Measurements from ENCODE around the gene LIG3. TPM values are rescaled to one million over a fixed set of nuclear protein-coding genes. Genes with fewer than 3 reads are reported as not detected.
"Not testable (repeated sequence)": the region's sequence is repeated elsewhere in the genome, so short reads cannot be mapped to it uniquely, and the experiment has no call there.

LIG3 gene
- total and polyA plus RNA-seq, 7 experiments from 2014 or later, result 14.4 to 60.3 (median 50.7) TPM

- intact Hi-C loops (cut with micrococcal nuclease), result loop anchor here in 1 of 2 donors (5.0 kb wide), 1 partner anchor 574 kb away; no protein-coding TSS in a partner anchor
- POLR2A ChIA-PET, result interaction anchor here (0.6 to 3.8 kb wide), 5 partner anchors 14 to 93 kb away, joined by 3 to 20 read pairs (median 5); partner anchors contain the start of gene LIG3
- Mint-ChIP-seq H3K36me3 (peaks cover 0 to 45% (median 13%) of the 10 kb centered on the region in 5 donors), H3K27me3 (no peaks in the 10 kb centered on the region), H3K4me3 (no peak overlapping the region), H3K9me3 (no peaks in the 10 kb centered on the region), H3K4me1 (peaks cover 5 to 16% (median 6%) of the 10 kb centered on the region in 7 donors), H3K27ac (peak overlapping the region in 2 of 9 donors; percentile 18 to 24)
- Histone ChIP-seq H3K36me3 (ENCODE audit: control insufficient read depth in 2 of 3, insufficient read depth in 3 of 3, low read length in 3 of 3) (peaks cover 4 to 76% (median 20%) of the 10 kb centered on the region in 3 experiments), H3K4me3 (ENCODE audit: low read length) (no peak overlapping the region), H3K27me3 (ENCODE audit: control insufficient read depth in 2 of 2, insufficient read depth in 2 of 2, low read length in 2 of 2) (no peaks in the 10 kb centered on the region), H3K9me3 (ENCODE audit: control insufficient read depth in 2 of 3, low read length in 3 of 3) (no peaks in the 10 kb centered on the region), H3K4me1 (ENCODE audit: control insufficient read depth in 2 of 2, insufficient read depth in 2 of 2, low read length in 2 of 2) (no peaks in the 10 kb centered on the region), H3K27ac (ENCODE audit: low read depth, low read length) (no peak overlapping the region)
- CTCF ChIA-PET, result interaction anchor here (0.9 to 6.0 kb wide), 6 partner anchors 8 to 123 kb away, joined by 3 to 58 read pairs (median 6); partner anchors contain the start of genes FNDC8, RAD51D and RFFL
- ATAC-seq (no peak), DNase-seq (no peak)
These were observed 16.3 kb downstream of the LIG3 start for GRCh38 chr17:34996422-34997285.

GRCh38 chr17:34997355-34997862 is 17.1 kb downstream of the LIG3 start:
- Mint-ChIP-seq H3K27me3 (no peaks in the 10 kb centered on the region), H3K27ac (peak overlapping the region in 3 of 9 donors; percentile 5 to 18 (median 14)), H3K4me1 (peaks cover 5 to 16% (median 6%) of the 10 kb centered on the region in 7 donors), H3K9me3 (no peaks in the 10 kb centered on the region), H3K4me3 (no peak overlapping the region), H3K36me3 (peaks cover 0 to 42% (median 13%) of the 10 kb centered on the region in 5 donors)
- peak in 1 of 9 donors; percentile 9 for DNase-seq
- Histone ChIP-seq H3K4me3 (ENCODE audit: low read length) (no peak overlapping the region), H3K27ac (ENCODE audit: low read depth, low read length) (no peak overlapping the region), H3K9me3 (ENCODE audit: control insufficient read depth in 2 of 3, low read length in 3 of 3) (no peaks in the 10 kb centered on the region), H3K36me3 (ENCODE audit: control insufficient read depth in 2 of 3, insufficient read depth in 3 of 3, low read length in 3 of 3) (peaks cover 0 to 76% (median 17%) of the 10 kb centered on the region in 3 experiments), H3K27me3 (ENCODE audit: control insufficient read depth in 2 of 2, insufficient read depth in 2 of 2, low read length in 2 of 2) (no peaks in the 10 kb centered on the region), H3K4me1 (ENCODE audit: control insufficient read depth in 2 of 2, insufficient read depth in 2 of 2, low read length in 2 of 2) (no peaks in the 10 kb centered on the region)
- POLR2A ChIA-PET, result interaction anchor here (2.3 to 3.8 kb wide), 5 partner anchors 15 to 123 kb away, joined by 5 to 21 read pairs (median 13); partner anchors contain the start of genes FNDC8, LIG3 and RAD51D
- CTCF ChIA-PET, result interaction anchor here (0.7 to 6.0 kb wide), 9 partner anchors 8 to 122 kb away, joined by 3 to 58 read pairs (median 4); partner anchors contain the start of genes FNDC8, RAD51D and RFFL
- no peak for ATAC-seq
- intact Hi-C loops (cut with micrococcal nuclease), result loop anchor here in 1 of 2 donors (5.0 kb wide), 1 partner anchor 575 kb away; no protein-coding TSS in a partner anchor

- H3K27me3 ChIP-seq (ENCODE audit: control insufficient read depth in 2 of 2, insufficient read depth in 2 of 2, low read length in 2 of 2), result no peaks in the 10 kb centered on the region
- H3K4me1 Mint-ChIP-seq, result peaks cover 5 to 10% (median 6%) of the 10 kb centered on the region in 7 donors
- H3K4me1 ChIP-seq (ENCODE audit: control insufficient read depth in 2 of 2, insufficient read depth in 2 of 2, low read length in 2 of 2), result no peaks in the 10 kb centered on the region
- no peak overlapping the region for H3K27ac ChIP-seq (ENCODE audit: low read depth, low read length)
- H3K4me3 Mint-ChIP-seq, result no peak overlapping the region
- POLR2A ChIA-PET, result interaction anchor here (1.0 to 3.8 kb wide), 7 partner anchors 16 to 122 kb away, joined by 4 to 21 read pairs (median 12); partner anchors contain the start of genes FNDC8, LIG3 and RAD51D
- H3K27ac Mint-ChIP-seq, result peak overlapping the region; percentile 60 to 89 (median 82)
- no peaks in the 10 kb centered on the region for H3K27me3 Mint-ChIP-seq
- peak; percentile 62 to 82 (median 76) for DNase-seq
- peaks cover 0 to 76% (median 16%) of the 10 kb centered on the region in 3 experiments for H3K36me3 ChIP-seq (ENCODE audit: control insufficient read depth in 2 of 3, insufficient read depth in 3 of 3, low read length in 3 of 3)
- intact Hi-C loops (cut with micrococcal nuclease), result loop anchor here (1.0 to 5.0 kb wide), 7 partner anchors 18 to 749 kb away; partner anchors contain the start of genes RAD51D (in 2 of the 2), RFFL (in 2 of the 2) and LIG3 (in 1 of the 2)
- no peak overlapping the region for H3K4me3 ChIP-seq (ENCODE audit: low read length)
- peak; percentile 96 for ATAC-seq
- peaks cover 0 to 42% (median 7%) of the 10 kb centered on the region in 5 donors for H3K36me3 Mint-ChIP-seq
- no peaks in the 10 kb centered on the region for H3K9me3 ChIP-seq (ENCODE audit: control insufficient read depth in 2 of 3, low read length in 3 of 3)
- CTCF ChIA-PET, result interaction anchor here (0.7 to 6.0 kb wide), 10 partner anchors 9 to 122 kb away, joined by 3 to 58 read pairs (median 4); partner anchors contain the start of genes FNDC8, RAD51D and RFFL
- H3K9me3 Mint-ChIP-seq, result no peaks in the 10 kb centered on the region
These were observed 17.9 kb downstream of the LIG3 start for GRCh38 chr17:34998205-34998604.

GRCh38 chr17:34999456-34999855 is 19.1 kb downstream of the LIG3 start:
- ATAC-seq (no peak), DNase-seq (no peak)
- Mint-ChIP-seq H3K9me3 (no peaks in the 10 kb centered on the region), H3K4me3 (no peak overlapping the region), H3K4me1 (peaks cover 5 to 9% (median 6%) of the 10 kb centered on the region in 7 donors), H3K27me3 (no peaks in the 10 kb centered on the region), H3K36me3 (peaks cover 0 to 41% (median 7%) of the 10 kb centered on the region in 5 donors), H3K27ac (peak overlapping the region in 2 of 9 donors; percentile 6 to 34)
- H3K4me3 ChIP-seq (ENCODE audit: low read length), result no peak overlapping the region
- CTCF ChIA-PET, result interaction anchor here (0.6 to 6.0 kb wide), 10 partner anchors 9 to 120 kb away, joined by 3 to 58 read pairs (median 6); partner anchors contain the start of genes FNDC8, RAD51D and RFFL
- H3K4me1 ChIP-seq (ENCODE audit: control insufficient read depth in 2 of 2, insufficient read depth in 2 of 2, low read length in 2 of 2), result no peaks in the 10 kb centered on the region
- intact Hi-C loops (cut with micrococcal nuclease), result loop anchor here in 1 of 2 donors (2.0 to 5.0 kb wide), 2 partner anchors 539 to 577 kb away; no protein-coding TSS in a partner anchor
- peaks cover 0 to 72% (median 16%) of the 10 kb centered on the region in 3 experiments for H3K36me3 ChIP-seq (ENCODE audit: control insufficient read depth in 2 of 3, insufficient read depth in 3 of 3, low read length in 3 of 3)
- no peaks in the 10 kb centered on the region for H3K27me3 ChIP-seq (ENCODE audit: control insufficient read depth in 2 of 2, insufficient read depth in 2 of 2, low read length in 2 of 2)
- H3K9me3 ChIP-seq (ENCODE audit: control insufficient read depth in 2 of 3, low read length in 3 of 3), result no peaks in the 10 kb centered on the region
- H3K27ac ChIP-seq (ENCODE audit: low read depth, low read length), result no peak overlapping the region
- POLR2A ChIA-PET, result interaction anchor here (1.1 to 3.8 kb wide), 9 partner anchors 8 to 121 kb away, joined by 3 to 21 read pairs (median 10); partner anchors contain the start of genes FNDC8, RAD51D and RFFL

- H3K9me3 Mint-ChIP-seq; intact Hi-C loops (cut with micrococcal nuclease); H3K27me3 Mint-ChIP-seq; DNase-seq; H3K27me3 ChIP-seq (ENCODE audit: control insufficient read depth in 2 of 2, insufficient read depth in 2 of 2, low read length in 2 of 2); H3K4me3 Mint-ChIP-seq; H3K4me1 Mint-ChIP-seq; ATAC-seq; H3K4me3 ChIP-seq (ENCODE audit: low read length); H3K9me3 ChIP-seq (ENCODE audit: control insufficient read depth in 2 of 3, low read length in 3 of 3); H3K4me1 ChIP-seq (ENCODE audit: control insufficient read depth in 2 of 2, insufficient read depth in 2 of 2, low read length in 2 of 2); H3K27ac ChIP-seq (ENCODE audit: low read depth, low read length): not testable (repeated sequence)
- ChIA-PET CTCF (interaction anchor here (1.1 to 6.0 kb wide), 4 partner anchors 21 to 119 kb away, joined by 3 to 58 read pairs (median 14); partner anchors contain the start of genes RAD51D and RFFL), POLR2A (interaction anchor here (0.9 to 1.8 kb wide), 4 partner anchors 8 to 62 kb away, joined by 3 to 5 read pairs (median 3); partner anchors contain the start of genes LIG3 and RFFL)
- H3K36me3 ChIP-seq (ENCODE audit: control insufficient read depth in 2 of 3, insufficient read depth in 3 of 3, low read length in 3 of 3), result peaks cover 0 to 68% (median 14%) of the 10 kb centered on the region in 3 experiments
- Mint-ChIP-seq H3K27ac (peak overlapping the region in 3 of 9 donors; percentile 16 to 76 (median 20)), H3K36me3 (peaks cover 0 to 36% (median 7%) of the 10 kb centered on the region in 5 donors)
These were observed 20.7 kb downstream of the LIG3 start for GRCh38 chr17:35000965-35001364.

Data from naive thymus-derived CD4-positive, alpha-beta T cell (primary cell).